Activated T-cell treated with anti-CD3 and anti-CD28 coated beads, Interleukin-2, amount 50 U/mL, for 48 hours (primary cell): ENCODE data around the gene SMTNL2.
"Not testable (repeated sequence)": the region's sequence is repeated elsewhere in the genome, so short reads cannot be mapped to it uniquely, and the experiment has no call there.

Experiments
- DNase-seq, 2 experiments: peaks; one replicate each; pipeline ENCODE4 v3.0.0-alpha.2; 2020

The SMTNL2 gene

DNA sequence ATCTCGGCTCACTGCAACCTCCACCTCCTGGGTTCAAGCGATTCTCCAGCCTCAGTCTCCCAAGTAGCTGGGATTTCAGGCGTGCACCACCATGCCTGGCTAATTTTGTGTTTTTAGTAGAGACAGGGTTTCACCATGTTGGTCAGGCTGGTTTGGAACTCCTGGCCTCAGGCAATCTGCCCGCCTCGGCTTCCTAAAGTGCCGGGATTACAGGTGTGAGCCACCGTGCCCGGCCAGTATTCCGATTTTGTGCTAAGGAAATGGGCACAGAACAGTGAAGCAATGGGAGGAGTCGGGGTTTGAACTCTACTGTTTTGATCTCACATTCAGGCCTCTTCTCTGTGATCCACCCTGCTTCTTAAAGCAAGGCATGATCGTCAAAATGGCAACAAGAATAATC is 20.4 kb downstream of the SMTNL2 start:
- not testable (repeated sequence) for DNase-seq

DNA sequence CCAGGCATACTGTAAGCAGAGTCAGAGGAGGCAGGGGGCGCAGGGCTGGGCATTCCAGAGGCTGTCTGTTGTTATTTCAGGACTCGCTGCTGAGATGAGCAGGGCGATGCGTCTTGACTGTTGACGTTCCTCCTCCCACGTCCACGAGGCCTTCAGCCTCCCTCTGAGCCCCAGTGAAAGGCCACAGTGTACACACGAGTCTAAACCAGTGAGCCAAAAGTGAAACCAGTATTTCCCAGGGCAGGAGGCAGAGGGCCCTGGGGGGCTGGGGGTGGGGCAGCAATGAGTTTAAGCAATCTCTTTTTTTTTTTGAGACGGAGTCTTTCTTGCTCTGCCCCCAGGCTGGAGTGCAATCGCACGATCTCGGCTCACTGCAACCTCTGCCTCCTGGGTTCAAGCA is 21.5 kb downstream of the SMTNL2 start:
- no peak for DNase-seq

DNA sequence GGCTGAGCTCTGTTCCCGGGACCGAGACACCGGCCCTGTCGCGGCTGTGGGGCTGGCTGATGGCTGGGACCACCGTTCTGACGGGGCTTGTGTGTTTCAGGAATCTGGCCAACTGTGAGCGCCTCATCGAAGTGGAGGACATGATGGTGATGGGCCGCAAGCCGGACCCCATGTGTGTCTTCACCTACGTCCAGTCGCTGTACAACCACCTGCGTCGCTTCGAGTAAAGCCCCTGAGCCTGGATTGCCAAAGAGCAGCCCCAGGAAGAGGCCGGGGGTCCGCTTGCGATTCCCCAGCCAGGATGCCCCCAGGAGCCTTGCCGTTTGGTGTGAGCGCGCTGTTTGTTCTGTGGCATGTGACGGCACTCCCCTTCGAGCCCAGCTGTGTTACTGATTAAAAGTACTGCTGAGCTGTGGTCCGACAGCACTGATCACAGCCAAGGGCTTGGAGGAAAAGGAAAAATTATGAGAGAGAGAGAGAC is 23.0 kb downstream of the SMTNL2 start:
- no peak for DNase-seq

DNA sequence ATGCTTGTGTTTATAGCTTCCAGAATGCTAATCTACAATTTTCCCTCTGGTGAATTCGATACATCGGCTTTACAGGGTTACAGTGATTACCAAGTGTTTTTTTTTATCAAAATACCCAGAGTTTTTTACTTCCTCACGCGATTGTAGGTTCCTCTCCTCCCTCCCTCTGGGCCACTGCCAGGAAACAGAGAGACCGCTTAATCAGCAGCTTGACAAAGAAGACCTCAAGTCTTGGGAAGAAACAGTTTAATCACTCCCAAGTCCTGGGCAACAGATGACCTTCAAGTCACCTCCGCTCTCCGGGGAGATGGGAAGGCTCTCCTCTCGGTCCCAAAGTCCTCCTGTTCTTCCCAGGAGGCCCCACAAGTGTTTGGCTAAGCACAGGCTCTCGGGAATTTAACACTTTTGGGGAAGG is 23.5 kb downstream of the SMTNL2 start:
- DNase-seq, result no peak

DNA sequence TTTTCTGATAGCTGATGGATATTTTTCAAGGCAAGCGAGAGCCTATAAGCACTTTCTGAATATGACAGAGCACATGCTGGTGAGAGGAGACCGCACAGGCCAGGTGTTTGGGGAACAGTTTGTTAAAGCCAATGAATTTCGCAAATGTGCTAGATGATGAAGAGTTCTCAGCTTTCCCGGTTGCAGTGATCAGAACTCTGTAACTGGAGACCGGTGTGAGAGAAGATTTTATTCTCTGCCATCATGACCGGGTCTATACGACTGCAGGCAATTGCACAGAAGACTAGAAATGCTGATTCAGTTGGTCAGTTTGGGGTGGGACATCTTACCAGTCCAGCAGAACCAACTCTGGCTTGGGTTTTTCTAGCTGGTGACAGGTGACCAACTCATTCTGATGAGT is 25.4 kb downstream of the SMTNL2 start:
- no peak for DNase-seq

DNA sequence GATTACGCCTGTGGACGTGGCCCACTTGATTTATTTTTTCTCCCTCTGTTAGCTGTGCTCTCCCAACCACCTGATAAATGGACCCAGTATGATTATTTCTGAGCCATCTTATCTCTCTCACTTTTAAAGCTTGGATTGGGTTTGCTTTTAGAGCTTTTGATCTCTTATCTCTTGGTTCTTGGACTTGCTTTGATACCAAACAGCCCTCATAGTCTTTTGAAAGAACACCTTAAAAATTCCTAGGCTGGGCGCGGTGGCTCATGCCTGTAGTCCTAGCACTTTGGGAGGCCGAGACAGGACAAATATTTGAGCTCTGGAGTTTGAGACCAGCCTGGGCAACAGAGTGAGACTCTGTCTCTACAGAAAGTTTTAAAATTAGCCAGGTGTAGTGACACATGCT is 25.8 kb downstream of the SMTNL2 start:
- no peak for DNase-seq

DNA sequence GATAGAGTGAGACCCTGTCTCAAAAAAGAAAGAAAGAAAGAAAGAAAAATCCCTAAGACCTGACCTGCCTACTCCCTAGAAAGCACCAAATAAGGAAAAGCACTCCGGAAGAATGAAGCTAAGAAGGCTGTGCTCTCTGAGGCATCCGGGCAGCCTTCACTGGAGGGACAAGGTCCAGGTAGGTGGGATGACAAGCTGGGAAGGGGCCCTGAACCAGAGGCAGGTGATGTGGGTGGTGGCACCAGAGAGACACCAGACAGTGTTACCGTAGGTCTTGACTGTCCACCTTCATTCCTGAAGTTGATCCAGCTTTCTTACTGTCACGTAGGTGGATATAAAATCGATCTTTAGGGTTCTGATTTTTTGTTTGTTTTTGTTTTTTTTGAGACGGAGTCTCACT is 26.3 kb downstream of the SMTNL2 start:
- DNase-seq, result no peak

DNA sequence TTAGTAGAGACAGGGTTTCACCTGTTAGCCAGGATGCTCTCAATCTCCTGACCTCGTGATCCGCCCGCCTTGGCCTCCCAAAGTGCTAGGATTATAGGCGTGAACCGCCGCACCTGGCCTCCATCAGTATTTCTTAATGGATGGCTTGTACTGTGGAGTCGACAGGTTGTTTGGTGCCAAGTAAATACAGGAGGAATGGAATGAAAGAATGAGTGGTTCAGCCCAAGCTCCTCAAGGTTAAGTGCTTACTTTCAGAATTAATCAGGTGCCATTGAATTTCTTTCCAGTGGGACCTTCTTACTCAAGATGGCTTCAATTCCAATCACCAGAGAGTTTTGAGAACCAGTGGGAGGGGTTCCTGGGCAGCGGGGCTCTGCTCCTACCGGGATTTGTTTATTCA is 32.1 kb downstream of the SMTNL2 start:
- DNase-seq, result no peak

DNA sequence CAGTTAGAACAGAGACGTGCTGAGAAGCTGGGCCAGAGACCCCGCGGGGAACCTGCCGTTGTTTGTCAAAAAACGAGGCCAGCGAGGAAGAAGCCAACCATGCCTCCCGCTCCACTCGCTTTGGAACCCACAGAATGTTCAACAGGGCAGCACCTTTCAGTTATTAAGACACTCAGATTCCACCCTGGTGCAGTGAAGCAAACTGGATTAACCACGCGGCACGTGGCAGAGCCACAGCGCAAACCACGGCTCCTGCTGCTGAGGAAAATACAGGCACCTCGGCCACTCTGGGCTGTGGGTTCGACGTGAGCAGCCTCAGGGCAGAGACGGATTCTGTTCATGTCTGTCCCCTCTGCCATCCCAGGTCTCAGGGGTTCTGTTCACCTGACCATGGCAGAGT is 32.8 kb downstream of the SMTNL2 start:
- DNase-seq, result no peak

DNA sequence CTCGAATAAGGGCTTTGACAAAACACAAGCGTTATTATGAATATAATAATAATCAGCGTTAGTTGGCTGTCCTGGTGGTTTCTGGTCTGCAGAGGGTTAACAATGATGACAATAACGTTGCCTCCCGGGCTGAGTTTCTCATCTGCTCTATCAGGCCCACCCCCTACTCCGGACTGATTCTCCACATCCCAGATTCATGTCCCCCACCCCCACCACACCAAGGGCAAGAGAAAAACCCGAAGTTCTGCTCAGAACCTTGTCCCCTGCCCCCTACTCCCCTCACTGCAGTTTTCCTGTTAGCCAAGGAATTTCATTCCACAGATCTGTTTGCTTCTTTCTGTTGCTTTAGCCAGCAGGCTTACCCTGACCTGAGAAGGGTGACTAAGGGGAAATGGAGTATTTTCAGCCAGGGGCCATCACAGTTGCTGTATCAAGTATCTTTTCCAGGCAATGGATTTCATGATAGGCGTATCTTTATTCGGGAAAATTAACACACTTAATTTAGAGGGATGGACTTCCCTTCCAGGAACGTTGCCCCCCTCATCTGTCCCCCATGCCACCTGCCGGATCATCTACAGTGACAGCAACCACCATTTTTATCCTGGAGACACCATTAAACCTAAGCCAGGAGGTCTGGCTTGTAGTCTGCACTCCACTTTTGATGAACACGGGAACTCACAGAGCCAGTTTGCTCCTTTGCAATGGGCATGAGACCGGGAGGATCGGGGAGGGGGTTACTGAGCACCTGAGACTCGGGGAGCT is 33.4 kb downstream of the SMTNL2 start:
- DNase-seq, result no peak

DNA sequence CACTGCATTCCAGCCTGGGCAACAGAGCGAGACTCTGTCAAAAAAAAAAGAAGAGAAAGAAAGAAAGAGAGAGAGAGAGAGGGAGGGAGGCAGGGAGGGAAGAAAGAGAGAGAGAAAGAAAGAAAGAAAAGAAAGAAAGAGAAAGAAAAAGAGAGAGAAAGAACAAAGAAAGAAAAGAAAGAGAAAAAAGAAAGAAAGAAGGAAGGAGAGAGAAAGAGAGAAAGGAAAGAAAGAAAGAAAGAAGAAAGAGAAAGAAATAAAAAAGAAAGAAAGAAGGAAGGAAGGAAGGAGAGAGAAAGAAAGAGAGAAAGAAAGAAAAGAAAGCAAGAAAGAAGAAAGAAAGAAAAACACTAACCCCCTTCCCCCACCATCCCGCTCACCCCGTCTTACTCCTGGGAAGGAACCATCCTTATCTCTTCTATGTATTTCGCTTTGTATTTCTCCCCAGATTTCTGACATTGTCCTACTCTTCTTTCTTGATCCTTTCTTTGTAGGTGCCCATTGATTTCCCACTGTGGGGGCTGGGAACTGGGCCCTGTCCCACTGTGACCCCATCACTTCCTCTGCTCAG is 36.3 kb downstream of the SMTNL2 start:
- DNase-seq, result no peak

DNA sequence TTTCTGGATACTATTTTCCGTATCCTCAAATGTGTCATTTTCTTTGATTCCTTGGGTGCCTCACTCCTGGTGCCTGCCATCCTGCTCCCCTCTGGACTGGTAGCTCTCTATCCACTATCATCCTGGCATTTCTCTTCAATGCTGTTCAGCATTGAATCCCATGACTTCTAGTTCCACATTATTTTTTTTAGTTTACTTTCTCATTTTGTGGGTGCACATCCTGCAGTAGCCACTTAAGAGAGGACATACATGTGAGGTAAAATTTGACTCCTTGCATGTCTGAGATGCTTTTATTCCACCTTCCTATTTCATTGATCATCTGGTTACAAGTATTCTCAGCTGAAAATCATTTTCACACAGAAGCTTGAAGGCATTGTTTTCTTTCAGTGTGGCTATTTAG is 38.0 kb downstream of the SMTNL2 start:
- no peak for DNase-seq

DNA sequence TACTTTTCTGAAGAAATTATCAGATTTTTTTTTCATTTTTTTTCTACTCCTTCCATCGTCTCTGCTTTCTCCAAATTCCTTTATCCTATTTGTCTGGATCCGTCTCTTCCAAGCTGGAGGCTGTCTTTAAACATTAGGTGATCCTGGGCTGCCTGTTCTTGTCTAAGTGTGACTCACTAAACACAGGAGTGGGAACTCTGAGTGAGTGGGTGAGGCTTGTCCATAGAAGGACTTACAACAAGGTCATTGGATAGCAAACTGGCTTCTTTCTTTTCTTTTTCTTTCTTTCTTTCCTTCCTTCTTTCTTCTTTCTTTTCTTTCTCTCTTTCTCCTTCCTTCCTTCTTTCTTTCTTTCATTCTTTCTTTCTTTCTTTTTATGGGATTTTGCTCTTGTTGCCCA is 38.9 kb downstream of the SMTNL2 start:
- DNase-seq, result no peak

DNA sequence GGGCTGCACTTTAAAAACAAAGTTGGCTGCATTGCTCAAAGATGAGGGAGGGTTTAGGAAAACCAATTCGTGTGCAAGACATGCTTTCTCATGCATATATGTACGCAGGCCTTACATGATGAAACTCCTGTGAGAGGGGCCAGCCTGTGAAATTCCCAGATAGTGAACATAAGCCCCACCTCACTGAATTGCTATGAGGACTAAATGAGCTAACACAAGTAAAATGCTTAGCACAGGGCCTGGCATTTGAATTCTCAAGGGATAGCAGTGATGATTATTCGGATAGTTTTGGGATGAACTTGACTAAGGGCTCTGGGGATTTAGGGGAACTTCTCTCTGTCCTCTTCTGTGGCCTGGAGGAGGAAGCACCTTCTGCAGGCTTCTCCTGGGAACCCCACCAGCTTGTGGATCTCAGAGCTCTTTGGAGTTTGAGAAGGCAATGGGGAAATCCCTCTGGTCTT is 40.2 kb downstream of the SMTNL2 start:
- DNase-seq, result not testable (repeated sequence)

DNA sequence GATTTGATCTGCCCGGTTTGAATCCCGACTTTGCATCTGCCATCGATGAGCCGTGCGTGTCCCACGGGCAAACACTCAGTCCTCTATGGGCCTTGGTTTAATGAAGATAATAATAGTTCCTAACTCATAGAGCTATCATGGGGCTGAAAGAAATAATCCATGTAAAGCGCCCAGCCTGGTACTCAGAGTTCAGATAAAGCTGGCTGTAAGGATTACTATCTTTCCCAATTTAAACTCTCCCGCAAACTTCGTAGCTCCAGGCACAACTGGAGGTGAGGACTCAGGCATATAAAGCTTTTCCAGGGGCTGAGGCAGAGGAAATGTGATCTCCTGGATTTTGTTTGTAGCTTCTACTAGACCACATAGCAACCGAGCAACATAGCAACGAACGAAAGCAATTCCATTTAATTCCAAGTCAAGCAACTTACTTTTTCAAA is 40.9 kb downstream of the SMTNL2 start:
- no peak for DNase-seq

DNA sequence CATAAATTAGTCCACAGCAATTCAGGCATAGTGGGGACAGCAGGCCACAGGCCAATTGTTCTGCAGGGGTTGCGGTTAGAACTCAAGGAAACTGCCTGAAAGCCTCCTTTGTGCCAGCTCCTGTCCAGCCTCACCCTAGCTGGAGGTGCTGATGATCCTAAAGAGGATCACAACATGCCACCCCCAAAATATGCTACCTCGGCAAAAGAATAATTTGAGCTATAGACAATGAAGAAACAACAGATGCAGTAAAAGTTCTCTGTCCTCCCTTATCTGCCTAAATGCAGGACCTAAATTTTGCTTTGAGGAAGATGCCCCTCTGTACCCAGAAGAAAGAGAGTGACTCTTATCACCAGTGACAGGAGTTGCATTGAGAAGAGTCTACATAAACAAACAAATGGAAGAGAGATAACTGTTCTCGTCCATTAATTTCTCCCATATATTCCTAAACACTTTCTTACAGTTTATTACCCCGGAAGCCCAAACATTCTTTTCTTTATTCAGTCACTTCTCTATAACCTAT is 42.5 kb downstream of the SMTNL2 start:
- no peak for DNase-seq

DNA sequence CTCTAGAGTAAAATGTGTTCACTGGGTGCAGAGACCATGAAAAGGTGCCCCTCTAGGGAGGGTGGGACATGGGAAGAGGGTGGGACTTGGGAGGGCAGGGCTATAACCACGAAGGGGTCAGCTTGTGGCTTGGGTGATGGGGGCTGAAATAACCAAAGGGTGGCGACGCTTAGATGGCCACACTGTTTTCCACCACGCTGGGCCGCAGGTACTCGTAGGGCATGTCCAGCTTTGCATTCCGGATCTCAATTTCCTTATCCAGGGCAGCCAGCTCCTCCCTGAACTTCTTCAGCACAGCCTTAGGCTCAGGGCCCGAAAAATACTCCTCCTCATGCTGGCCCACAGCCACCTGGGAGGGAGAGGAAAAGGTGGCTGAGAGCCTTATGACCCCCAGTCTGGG is 47.1 kb downstream of the SMTNL2 start:
- no peak for DNase-seq

DNA sequence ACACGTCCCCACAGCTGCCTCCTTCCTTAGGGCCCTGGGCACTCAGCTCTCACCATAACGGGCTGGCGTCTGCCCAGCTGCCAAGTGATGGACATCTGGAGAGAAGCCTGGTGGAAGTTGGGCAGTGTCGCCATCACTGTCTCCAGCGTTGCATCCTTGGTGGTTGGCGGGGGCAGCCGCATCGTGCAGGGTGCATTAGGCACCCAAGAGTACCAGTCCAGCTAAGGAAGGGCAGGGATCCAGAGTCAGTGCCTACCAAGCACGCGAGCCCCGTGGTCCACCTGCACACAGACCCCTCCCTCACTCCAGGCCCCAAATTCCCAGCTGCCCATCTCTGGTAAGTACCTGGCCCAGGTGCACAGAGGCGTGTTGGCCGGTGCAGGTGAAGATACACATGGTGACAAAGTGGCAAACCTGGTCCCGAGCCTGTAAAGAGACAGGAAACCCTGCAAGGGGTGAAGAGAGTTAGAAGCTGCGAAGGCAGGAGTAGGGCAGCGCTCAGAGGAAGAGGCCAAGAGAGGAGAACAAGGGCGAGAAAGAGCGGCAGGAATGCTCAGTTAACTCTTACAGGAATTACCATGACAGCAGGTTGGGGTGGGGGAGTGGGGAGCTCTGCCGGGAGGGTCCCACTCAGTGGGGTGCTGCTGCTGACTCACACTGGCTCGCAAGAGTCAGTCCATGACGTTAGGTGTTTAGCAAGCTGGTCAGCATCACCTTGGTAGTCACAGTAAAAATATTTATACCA is 47.7 kb downstream of the SMTNL2 start:
- no peak for DNase-seq

DNA sequence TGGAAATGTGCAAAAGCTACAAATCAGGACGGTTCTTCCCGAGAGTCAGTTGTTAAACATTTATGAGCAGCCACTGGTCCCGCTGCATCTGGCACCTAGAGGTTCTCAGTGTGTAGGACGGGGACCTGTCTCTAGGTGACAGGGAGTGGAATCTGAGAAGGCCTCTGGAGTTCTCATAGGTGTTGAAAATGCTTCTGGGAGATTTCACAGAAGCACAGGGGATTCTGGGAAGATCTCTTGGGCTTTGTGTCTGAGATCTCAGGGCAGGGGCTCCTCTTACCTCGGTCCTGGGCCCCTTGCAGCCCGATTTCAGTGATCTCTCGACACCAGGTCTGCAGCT is 48.2 kb downstream of the SMTNL2 start:
- DNase-seq, result no peak

DNA sequence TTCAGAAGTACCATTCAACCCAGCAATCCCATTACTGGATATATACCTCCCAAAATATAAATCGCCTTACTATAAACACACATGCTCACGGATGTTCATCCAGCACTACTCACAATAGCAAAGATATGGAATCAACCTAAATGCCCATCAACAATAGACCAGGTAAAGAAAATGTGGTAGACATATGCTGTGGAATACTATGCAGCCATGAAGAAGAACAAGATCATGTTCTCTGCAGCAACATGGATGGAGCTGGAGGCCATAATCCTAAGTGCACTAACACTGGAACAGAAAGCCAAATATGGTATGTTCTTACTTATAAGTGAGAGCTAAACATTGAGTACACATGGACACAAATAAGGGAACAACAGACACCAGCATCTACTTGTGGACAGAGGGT is 49.3 kb downstream of the SMTNL2 start:
- no peak for DNase-seq

DNA sequence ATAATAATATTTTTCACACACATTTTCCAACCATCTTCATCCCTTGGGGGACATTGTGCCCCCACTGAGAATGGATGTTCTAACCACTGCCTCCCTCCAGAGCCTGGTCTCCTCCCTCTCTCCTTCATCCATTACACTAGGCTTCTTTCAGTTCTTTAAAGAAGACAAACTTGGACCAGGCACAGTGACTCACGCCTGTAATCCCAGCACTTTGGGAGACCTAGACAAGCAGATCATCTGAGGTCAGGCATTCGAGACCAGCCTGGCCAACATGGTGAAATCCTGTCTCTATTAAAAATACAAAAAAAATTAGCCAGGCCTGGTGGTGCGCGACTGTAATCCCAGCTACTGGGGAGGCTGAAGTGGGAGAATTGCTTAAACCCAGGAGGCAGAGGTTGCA is 50.6 kb downstream of the SMTNL2 start:
- no peak for DNase-seq

DNA sequence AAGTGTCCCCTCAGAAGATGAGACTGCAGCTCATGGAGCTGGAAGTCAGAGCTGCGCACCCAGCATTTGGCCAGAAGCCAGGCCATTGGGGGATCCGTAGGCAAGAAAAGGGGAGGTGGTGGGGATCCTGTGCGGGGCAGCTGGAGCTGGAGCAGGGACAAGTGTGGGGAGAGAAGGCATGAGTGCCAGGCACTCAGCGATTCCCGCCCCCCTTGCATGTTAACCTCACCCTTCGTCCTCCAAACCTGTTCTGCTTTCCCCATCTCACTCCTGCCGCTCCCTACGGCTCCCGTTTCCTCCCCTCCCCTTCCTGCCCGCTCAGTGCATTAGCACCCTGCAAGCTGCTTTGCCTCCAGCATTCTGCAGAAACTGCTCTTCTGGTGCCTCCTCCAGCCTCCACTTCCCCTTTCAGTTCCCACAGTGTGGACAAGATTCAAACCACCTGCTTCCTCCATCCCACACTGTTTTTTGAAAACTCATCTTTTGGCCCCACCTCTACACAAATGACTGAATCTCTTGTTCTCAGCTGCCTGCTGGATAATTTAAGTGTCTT is 51.6 kb downstream of the SMTNL2 start:
- DNase-seq, result peak in 1 of 2 experiments; percentile 28

DNA sequence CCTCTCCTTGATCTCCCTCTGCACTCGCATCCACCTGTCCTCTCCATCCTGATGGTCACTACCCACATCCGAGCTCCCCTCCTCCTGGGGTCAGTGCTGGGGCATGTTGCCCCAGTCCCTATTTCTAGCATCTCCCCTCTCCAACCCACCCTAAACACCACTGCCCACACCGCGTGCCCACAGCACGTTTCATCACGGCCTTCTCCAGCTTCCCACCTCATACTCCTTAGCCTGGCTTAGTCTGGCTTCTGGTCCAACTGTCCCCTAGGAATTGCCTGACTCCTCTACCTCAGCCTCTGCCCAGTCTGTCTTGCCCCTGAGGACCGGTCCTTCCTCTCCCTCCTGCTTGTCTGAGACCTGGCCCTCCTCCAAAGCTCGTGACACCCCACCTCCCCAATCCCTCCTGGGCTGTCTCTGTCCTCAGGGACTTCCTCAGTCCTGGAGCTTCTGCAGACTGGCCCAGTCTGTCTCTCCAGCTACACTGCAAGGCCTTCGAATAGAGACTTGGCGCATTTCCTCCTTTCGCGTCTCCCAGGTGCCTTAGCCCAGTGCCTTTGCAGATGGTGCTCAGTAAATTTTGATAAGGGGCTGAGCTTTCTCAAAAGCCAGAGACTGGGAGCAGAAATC is 52.3 kb downstream of the SMTNL2 start:
- DNase-seq, result no peak
